ENCODE measurements around the gene UMAD1.

Gene UMAD1

GRCh38 chr7:7832518-7832917, 192.0 kb downstream of the UMAD1 start:
- no peak for TF ChIP-seq CTCF (IDR thresholded peaks at IDR 0.05; ENCODE audit: extremely low read depth, missing control alignments)
- DNase-seq (ENCODE audit: low spot score): no peak

- DNase-seq (ENCODE audit: low spot score): no peak
- no peak for TF ChIP-seq CTCF (IDR thresholded peaks at IDR 0.05; ENCODE audit: extremely low read depth, missing control alignments)
Measured at GRCh38 chr7:7834761-7835160, 194.2 kb downstream of the UMAD1 start.

GRCh38 chr7:7841027-7841426, 200.5 kb downstream of the UMAD1 start:
- no peak for TF ChIP-seq CTCF (IDR thresholded peaks at IDR 0.05; ENCODE audit: extremely low read depth, missing control alignments)
- no peak for DNase-seq (ENCODE audit: low spot score)

GRCh38 chr7:7843240-7843639, 202.7 kb downstream of the UMAD1 start:
- DNase-seq (ENCODE audit: low spot score): no peak
- no peak for TF ChIP-seq CTCF (IDR thresholded peaks at IDR 0.05; ENCODE audit: extremely low read depth, missing control alignments)

GRCh38 chr7:7843972-7844371, 203.4 kb downstream of the UMAD1 start:
- TF ChIP-seq CTCF (IDR thresholded peaks at IDR 0.05; ENCODE audit: extremely low read depth, missing control alignments): no peak
- DNase-seq (ENCODE audit: low spot score): no peak

GRCh38 chr7:7848246-7848645, 207.7 kb downstream of the UMAD1 start:
- no peak for DNase-seq (ENCODE audit: low spot score)

GRCh38 chr7:7848892-7849291, 208.3 kb downstream of the UMAD1 start:
- no peak for DNase-seq (ENCODE audit: low spot score)
- no peak for TF ChIP-seq CTCF (IDR thresholded peaks at IDR 0.05; ENCODE audit: extremely low read depth, missing control alignments)

More at GRCh38 chr7:7848246-7848645, 207.7 kb downstream of the UMAD1 start:
- no peak for TF ChIP-seq CTCF (IDR thresholded peaks at IDR 0.05; ENCODE audit: extremely low read depth, missing control alignments)
